A549 (cell line): Measurements from ENCODE around the gene PRR19. TPM values are rescaled to one million over a fixed set of nuclear protein-coding genes. Genes with fewer than 3 reads are reported as not detected.

ENCODE experiments used
- ATAC-seq, 2 experiments: fragments of 200-7000 bp in 1 of 2; fragments of >200 bp in 1 of 2; cut with Nextera tagmentation in 1 of 2; cut with Tn5 transposase in 1 of 2; 3 replicates each; pipeline versions ENCODE4 v1.8.0 to v1.9.1; 2018 to 2020; ENCODE audit warnings: mild to moderate bottlenecking in 1 of 2, moderate library complexity in 1 of 2
- CTCF ChIA-PET: fragments of 300-600 bp; sonication (Branson Sonifier 250); formaldehyde crosslinking; extraction: SDS; loops from one replicate; lab custom pipeline; 2021; ENCODE audit warnings: antibody characterized with exemption, inconsistent platforms; lab: Yijun Ruan, JAX
- POLR2A ChIA-PET: fragments of 350-600 bp; formaldehyde crosslinking; extraction: SDS; loops from one replicate; lab custom pipeline; 2021; ENCODE audit warnings: antibody characterized with exemption, inconsistent platforms; lab: Yijun Ruan, JAX
- DNase-seq, 2 experiments: peaks; one replicate each; pipeline versions ENCODE4 v3.0.0 to v3.0.0-alpha.2; 2011 to 2016; ENCODE audit warnings: low read depth in 1 of 2, low spot score in 1 of 2
- FAIRE-seq: peaks from 2 replicates; lab custom pipeline; 2011; peaks lifted over from hg19 to GRCh38; lab: Jason Lieb, UNC
- H3K27ac ChIP-seq, 2 experiments: fragments of >200 bp; sonication (Bioruptor Twin); formaldehyde crosslinking; 3 replicates each; pipeline ENCODE4 v1.5.1; 2016 to 2017
- H3K4me1 ChIP-seq: fragments of >200 bp; sonication (Bioruptor Twin); formaldehyde crosslinking; 3 replicates; pipeline ENCODE4 v1.6.1; 2016
- H3K4me2 ChIP-seq: fragments of >200 bp; sonication (Bioruptor Twin); formaldehyde crosslinking; 3 replicates; pipeline ENCODE4 v1.6.1; 2016
- H3K4me3 ChIP-seq: fragments of >200 bp; sonication (Bioruptor Twin); formaldehyde crosslinking; 3 replicates; pipeline ENCODE4 v1.5.1; 2016
- H3K9me3 ChIP-seq: fragments of >200 bp; sonication (Bioruptor Twin); formaldehyde crosslinking; 3 replicates; pipeline ENCODE4 v1.6.1; 2016
- BHLHE40 ChIP-seq: IDR thresholded peaks from 2 replicates; pipeline ENCODE4 v1.6.1; 2012; ENCODE audit warnings: low read depth, low read length, inconsistent platforms
- CHD2 ChIP-seq: fragments of 150-350 bp; IDR thresholded peaks from 2 replicates; pipeline ENCODE4 v1.6.1; 2014; ENCODE audit warnings: low read length; ENCODE audit not compliant: partially characterized antibody
- CHD4 ChIP-seq: fragments of 200-600 bp; sonication (generic); IDR thresholded peaks from 2 replicates; pipeline ENCODE4 v1.6.1; 2016; ENCODE audit warnings: antibody characterized with exemption, mild to moderate bottlenecking, borderline replicate concordance
- FOSL2 ChIP-seq, 2 experiments: fragments of 450-650 bp in 1 of 2; fragments of >200 bp in 1 of 2; sonication (Bioruptor Twin) in 1 of 2; formaldehyde crosslinking; IDR thresholded peaks; 2 replicates each; pipeline versions ENCODE4 v1.5.0 to v1.6.1; 2016 to 2020; ENCODE audit warnings: mild to moderate bottlenecking in 1 of 2, moderate library complexity in 1 of 2
- HDAC2 ChIP-seq: fragments of 200-600 bp; sonication (generic); IDR thresholded peaks from 2 replicates; pipeline ENCODE4 v1.6.1; 2016
- HES2 ChIP-seq: fragments of >200 bp; sonication (Bioruptor Twin); formaldehyde crosslinking; IDR thresholded peaks from 2 replicates; pipeline ENCODE4 v1.6.1; 2016
- HEYL ChIP-seq: fragments of 250-450 bp; sonication (Bioruptor Pico); IDR thresholded peaks from 2 replicates; pipeline ENCODE4 v1.8.0; 2021; ENCODE audit warnings: mild to moderate bottlenecking, moderate library complexity
- HOXA7 ChIP-seq: fragments of 250-450 bp; sonication (Bioruptor Pico); IDR thresholded peaks from 2 replicates; pipeline ENCODE4 v1.5.0; 2020; ENCODE audit warnings: mild to moderate bottlenecking, moderate library complexity
- JUN ChIP-seq, 2 experiments: fragments of >200 bp; sonication (Bioruptor Twin); formaldehyde crosslinking; IDR thresholded peaks; 2 replicates in 1 of 2; 3 replicates in 1 of 2; pipeline ENCODE4 v1.6.1; 2016 to 2017
- KDM5A ChIP-seq: fragments of 200-600 bp; sonication (generic); IDR thresholded peaks from 2 replicates; pipeline ENCODE4 v1.6.1; 2016; ENCODE audit warnings: antibody characterized with exemption, mild to moderate bottlenecking
- NFE2L2 ChIP-seq: fragments of 150-350 bp; conservative IDR thresholded peaks from 2 replicates; pipeline ENCODE4 v1.6.1; 2014; ENCODE audit warnings: low read length
- NR3C1 ChIP-seq: fragments of >200 bp; sonication (Bioruptor Twin); formaldehyde crosslinking; IDR thresholded peaks from 3 replicates; pipeline ENCODE4 v1.6.1; 2017
- PBX3 ChIP-seq: IDR thresholded peaks from 2 replicates; pipeline ENCODE4 v1.6.1; 2012
- PHF8 ChIP-seq: fragments of 200-600 bp; sonication (generic); IDR thresholded peaks from 2 replicates; pipeline ENCODE4 v1.6.1; 2016; ENCODE audit warnings: low read depth, mild to moderate bottlenecking, antibody characterized with exemption, moderate library complexity, borderline replicate concordance
- REST ChIP-seq: fragments of 200-600 bp; sonication (generic); IDR thresholded peaks from 2 replicates; pipeline ENCODE4 v1.6.1; 2016; ENCODE audit warnings: antibody characterized with exemption, mild to moderate bottlenecking, moderate library complexity
- TFCP2L1 ChIP-seq: fragments of 250-450 bp; sonication (Bioruptor Pico); IDR thresholded peaks from 2 replicates; pipeline ENCODE4 v1.5.0; 2021; ENCODE audit warnings: mild to moderate bottlenecking
- ZNF302 ChIP-seq: fragments of 250-450 bp; sonication (Bioruptor Pico); IDR thresholded peaks from 2 replicates; pipeline ENCODE4 v1.9.0; 2021; ENCODE audit warnings: inconsistent platforms, mild to moderate bottlenecking, moderate library complexity
- WGBS: methylation state at CpG from one replicate; pipeline ENCODE4 v1.1.6; 2017; ENCODE audit errors: missing lambda C conversion rate; 5-methylcytosine and 5-hydroxymethylcytosine counted together
- polyA plus RNA-seq, 4 experiments: library from polyadenylated mRNA; depleted of rRNA in 3 of 4; stranded (reverse); fragments of >200 nt; fragmentation: RNase III in 1 of 4; extraction: RNeasy Plus Mini Kit Qiagen cat#74134 plus additional on column Dnase treatment in 1 of 4; gene quantifications; 2 replicates in 3 of 4; 3 replicates in 1 of 4; pipeline ENCODE4 v1.2.3, GENCODE V29; 2011 to 2017
- TF ChIP-seq, protein P1 (sequence below): fragments of 250-450 bp; sonication (Bioruptor Pico); IDR thresholded peaks from 2 replicates; pipeline ENCODE4 v1.5.0; 2021; ENCODE audit warnings: mild to moderate bottlenecking, moderate library complexity, borderline replicate concordance
- TF ChIP-seq, protein P2 (sequence below): fragments of 450-650 bp; IDR thresholded peaks from 2 replicates; pipeline ENCODE4 v1.6.1; 2014; ENCODE audit warnings: antibody characterized with exemption

The PRR19 gene
- polyA plus RNA-seq, 2 of the 4 experiments (the other 2 are of a cell fraction), result 1.1 to 4.5 TPM

GRCh38 chr19:42334697-42335373, 32.9 kb downstream of the PRR19 start:
- H3K4me3 ChIP-seq, result no peak overlapping the region
- no peak for DNase-seq
- no peak for TF ChIP-seq PHF8
- TF ChIP-seq, protein P1, sequence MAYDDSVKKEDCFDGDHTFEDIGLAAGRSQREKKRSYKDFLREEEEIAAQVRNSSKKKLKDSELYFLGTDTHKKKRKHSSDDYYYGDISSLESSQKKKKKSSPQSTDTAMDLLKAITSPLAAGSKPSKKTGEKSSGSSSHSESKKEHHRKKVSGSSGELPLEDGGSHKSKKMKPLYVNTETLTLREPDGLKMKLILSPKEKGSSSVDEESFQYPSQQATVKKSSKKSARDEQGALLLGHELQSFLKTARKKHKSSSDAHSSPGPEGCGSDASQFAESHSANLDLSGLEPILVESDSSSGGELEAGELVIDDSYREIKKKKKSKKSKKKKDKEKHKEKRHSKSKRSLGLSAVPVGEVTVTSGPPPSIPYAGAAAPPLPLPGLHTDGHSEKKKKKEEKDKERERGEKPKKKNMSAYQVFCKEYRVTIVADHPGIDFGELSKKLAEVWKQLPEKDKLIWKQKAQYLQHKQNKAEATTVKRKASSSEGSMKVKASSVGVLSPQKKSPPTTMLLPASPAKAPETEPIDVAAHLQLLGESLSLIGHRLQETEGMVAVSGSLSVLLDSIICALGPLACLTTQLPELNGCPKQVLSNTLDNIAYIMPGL (CRISPR knock-in tag), result no peak
- TF ChIP-seq, protein P2, sequence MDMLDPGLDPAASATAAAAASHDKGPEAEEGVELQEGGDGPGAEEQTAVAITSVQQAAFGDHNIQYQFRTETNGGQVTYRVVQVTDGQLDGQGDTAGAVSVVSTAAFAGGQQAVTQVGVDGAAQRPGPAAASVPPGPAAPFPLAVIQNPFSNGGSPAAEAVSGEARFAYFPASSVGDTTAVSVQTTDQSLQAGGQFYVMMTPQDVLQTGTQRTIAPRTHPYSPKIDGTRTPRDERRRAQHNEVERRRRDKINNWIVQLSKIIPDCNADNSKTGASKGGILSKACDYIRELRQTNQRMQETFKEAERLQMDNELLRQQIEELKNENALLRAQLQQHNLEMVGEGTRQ, result no peak
- no peak for TF ChIP-seq ZNF302 (CRISPR knock-in tag)
- TF ChIP-seq NFE2L2, result no peak
- TF ChIP-seq HDAC2, result no peak
- no peak for TF ChIP-seq BHLHE40
- no peak for TF ChIP-seq HOXA7 (CRISPR knock-in tag)
- no peak for TF ChIP-seq REST
- no peak for TF ChIP-seq JUN (IDR thresholded peaks at IDR 0.05)
- TF ChIP-seq CHD2, result no peak
- TF ChIP-seq KDM5A, result no peak
- no peak for TF ChIP-seq NR3C1
- TF ChIP-seq HEYL, result no peak
- TF ChIP-seq PBX3, result no peak
- TF ChIP-seq CHD4, result no peak
- TF ChIP-seq FOSL2 (IDR thresholded peaks at IDR 0.05), result no peak
- no peak for TF ChIP-seq FOSL2 (CRISPR knock-in tag; IDR thresholded peaks at IDR 0.05)
- no peak for TF ChIP-seq TFCP2L1 (CRISPR knock-in tag)
- no peak for TF ChIP-seq HES2
- TF ChIP-seq, all 56 proteins: peak for 0
- Histone ChIP-seq H3K27ac (no peak overlapping the region), H3K9me3 (no peaks in the 10 kb centered on the region), H3K4me1 (no peaks in the 10 kb centered on the region), H3K4me2 (no peak overlapping the region)
- ChIA-PET POLR2A (no interaction called here), CTCF (interaction anchor here (0.9 to 5.3 kb wide), 4 partner anchors 8 to 66 kb away, joined by 3 to 27 read pairs (median 8); no protein-coding TSS in a partner anchor)
- WGBS, result 86% methylated on average over 13 of the region's 13 CpGs
- ATAC-seq, result no peak
- peak; percentile 84 for FAIRE-seq
